CD4-positive, alpha-beta T cell treated with Interleukin-15 for 1 hour (primary cell): ENCODE measurements around the gene PAPSS1.

Experiments used
- DNase-seq: peaks from one replicate; pipeline ENCODE4 v3.0.0-alpha.2; 2020

The PAPSS1 gene

GRCh38 chr4:107622006-107622405, 98.0 kb downstream of the PAPSS1 start:
- DNase-seq: no peak

DNA sequence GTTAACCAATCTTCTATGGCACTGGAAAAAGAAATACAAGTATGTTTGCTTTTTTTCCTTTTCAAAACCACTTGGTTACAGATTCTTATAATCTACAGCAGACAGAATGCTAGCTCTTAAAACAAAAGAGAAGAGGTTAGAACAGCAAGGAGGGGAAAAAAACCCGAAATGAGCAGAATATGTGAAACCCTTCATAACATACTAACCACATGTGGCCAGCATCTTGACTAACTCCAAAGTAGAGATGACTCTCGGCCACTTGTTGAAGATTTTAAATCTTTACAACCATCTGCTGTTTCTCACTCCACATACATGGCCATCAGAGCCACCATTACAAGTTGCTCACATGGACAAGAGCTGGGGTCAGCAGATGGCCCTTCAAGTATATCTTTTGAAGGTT, 100.3 kb downstream of the PAPSS1 start:
- no peak for DNase-seq

DNA sequence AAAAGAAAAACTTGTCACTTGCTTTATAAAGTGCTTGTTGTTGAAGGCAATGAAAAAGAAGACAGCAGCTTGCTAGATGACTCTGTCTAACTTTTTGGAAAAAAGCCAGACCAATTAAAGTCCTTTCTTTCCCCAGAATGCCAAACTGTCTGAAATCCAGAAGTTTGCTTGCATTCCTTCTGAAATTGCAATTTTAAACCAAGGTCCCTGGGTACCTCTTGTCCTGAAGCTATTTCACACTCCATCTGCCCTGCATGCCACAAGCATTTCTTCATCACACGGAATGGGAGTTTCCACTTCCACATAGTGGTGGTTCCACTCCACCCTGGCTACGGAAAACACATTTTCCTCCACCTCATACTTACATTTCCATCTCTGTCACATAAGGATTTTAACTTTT, 101.0 kb downstream of the PAPSS1 start:
- DNase-seq: no peak

DNA sequence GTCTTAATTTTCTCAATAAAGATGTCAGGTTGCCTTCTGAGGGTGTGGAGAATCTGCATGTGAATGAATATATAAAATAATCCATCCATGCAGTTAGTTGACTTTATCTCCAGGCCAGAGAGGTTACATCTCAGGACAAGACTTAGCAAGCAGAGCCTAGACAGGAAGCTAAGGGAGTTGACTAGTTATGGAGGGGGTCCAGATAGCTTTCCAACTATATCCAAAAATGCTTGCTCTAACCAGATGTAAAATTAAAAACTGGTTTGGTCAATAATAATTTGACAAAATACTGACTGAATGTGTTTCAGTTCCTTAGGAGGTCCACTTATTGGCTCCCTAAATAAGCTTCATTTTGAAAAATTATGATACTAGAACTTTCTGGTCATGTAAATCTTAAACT, 101.4 kb downstream of the PAPSS1 start:
- no peak for DNase-seq

GRCh38 chr4:107616838-107617389, 103.1 kb downstream of the PAPSS1 start:
- DNase-seq: no peak

- no peak for DNase-seq
Measured at GRCh38 chr4:107615809-107616208, 104.2 kb downstream of the PAPSS1 start.

- DNase-seq: no peak
Measured at GRCh38 chr4:107603430-107603829, 116.6 kb downstream of the PAPSS1 start.

- no peak for DNase-seq
Measured at GRCh38 chr4:107600983-107601382, 119.1 kb downstream of the PAPSS1 start.

- DNase-seq: no peak
Measured at GRCh38 chr4:107600436-107600835, 119.6 kb downstream of the PAPSS1 start.

DNA sequence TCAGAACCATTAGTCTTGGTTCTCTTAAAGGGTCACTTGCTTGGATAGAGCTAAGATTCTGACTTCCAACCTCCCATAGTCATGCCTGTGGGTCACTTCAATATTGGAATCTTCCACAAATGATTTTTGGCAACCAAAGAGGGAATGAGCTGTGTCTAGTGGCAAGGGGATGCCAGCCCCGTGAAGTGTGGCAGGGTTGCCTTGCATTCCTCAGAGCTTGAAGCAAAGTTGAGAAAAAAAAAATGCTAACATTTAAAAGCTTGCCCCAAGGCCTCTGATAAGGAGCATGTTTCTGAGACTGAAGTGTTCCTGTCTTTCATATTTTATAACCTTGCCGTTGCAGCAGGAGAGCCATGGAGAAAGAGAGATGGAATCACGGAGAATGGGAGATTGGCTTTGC, 120.2 kb downstream of the PAPSS1 start:
- no peak for DNase-seq

DNA sequence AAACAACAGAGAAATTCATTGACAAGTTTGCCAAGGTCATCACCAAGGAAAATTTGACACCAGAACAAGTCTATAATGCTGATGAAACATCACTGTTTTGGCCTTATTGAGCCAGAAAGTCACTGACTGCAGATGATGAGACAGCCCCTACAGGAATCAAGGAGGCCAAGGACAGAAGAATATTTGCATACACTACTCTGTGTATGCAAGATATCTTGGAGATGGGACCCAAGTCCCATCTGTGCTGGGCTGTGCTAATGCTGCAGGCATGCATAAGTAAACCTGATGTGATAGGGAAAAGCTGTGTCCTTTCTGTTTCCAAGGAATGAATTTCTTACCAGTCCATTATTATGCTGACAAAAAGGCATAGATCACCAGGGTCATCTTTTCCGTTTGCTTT, 126.8 kb downstream of the PAPSS1 start:
- no peak for DNase-seq

DNA sequence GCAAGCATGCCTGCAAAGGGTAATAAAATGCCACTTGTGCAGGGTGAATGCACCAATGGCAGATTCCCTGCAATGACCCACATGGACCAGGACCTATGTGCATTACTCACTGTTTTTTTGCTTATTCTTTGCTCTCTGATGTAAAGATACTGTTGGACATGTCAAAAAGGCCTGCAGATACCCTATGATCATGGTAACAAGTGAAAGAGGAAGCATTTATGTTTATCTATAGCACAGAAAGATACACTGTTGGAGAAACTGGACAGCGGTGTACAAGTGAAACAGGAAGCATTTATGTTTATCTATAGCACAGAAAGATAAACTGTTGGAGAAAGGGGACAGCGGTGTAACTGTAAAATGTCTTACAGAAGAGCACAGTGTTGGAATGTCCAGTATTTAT, 127.5 kb downstream of the PAPSS1 start:
- DNase-seq: no peak

GRCh38 chr4:107589269-107589668, 130.8 kb downstream of the PAPSS1 start:
- DNase-seq: no peak

- no peak for DNase-seq
Measured at GRCh38 chr4:107586371-107586770, 133.7 kb downstream of the PAPSS1 start.

- DNase-seq: no peak
Measured at GRCh38 chr4:107579099-107579498, 140.9 kb downstream of the PAPSS1 start.

DNA sequence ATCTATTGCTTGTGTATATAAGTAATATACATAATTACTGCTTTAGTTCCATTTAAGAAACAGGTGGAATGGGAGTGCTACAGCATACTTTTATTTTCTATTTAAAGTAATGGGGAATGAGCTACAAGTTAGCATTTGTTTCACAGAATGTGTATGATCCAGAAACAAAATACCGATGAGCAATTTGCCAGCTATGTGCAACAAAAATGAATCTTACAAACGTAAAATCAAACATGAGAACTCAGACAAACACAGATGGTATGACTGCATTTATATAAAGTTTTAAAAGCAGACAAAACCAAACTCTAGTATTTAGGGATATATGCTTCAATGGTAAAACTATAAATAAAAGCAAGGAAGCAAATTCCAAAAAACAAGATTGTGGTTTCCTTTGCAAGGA, 141.7 kb downstream of the PAPSS1 start:
- DNase-seq: no peak

GRCh38 chr4:107577743-107578142, 142.3 kb downstream of the PAPSS1 start:
- no peak for DNase-seq

- DNase-seq: no peak
Measured at GRCh38 chr4:107575243-107575642, 144.8 kb downstream of the PAPSS1 start.

GRCh38 chr4:107572281-107572680, 147.8 kb downstream of the PAPSS1 start:
- DNase-seq: no peak

- no peak for DNase-seq
Measured at GRCh38 chr4:107570952-107571351, 149.1 kb downstream of the PAPSS1 start.

- DNase-seq: no peak
Measured at GRCh38 chr4:107564326-107564725, 155.7 kb downstream of the PAPSS1 start.
